ENCODE measurements around the gene ATG4C. TPM values are rescaled to one million over a fixed set of nuclear protein-coding genes. Genes with fewer than 3 reads are reported as not detected.

The ATG4C gene
- total RNA-seq, 4 donors from 2014 or later, result 3.9 to 14.2 (median 7.7) TPM

GRCh38 chr1:62841587-62842169 is 57.7 kb downstream of the ATG4C start:
- Histone ChIP-seq H3K9me3 (no peaks in the 10 kb centered on the region), H3K4me3 (no peak overlapping the region), H3K36me3 (peaks cover 0 to 6% (median 0%) of the 10 kb centered on the region in 3 donors), H3K4me1 (peaks cover 0 to 6% (median 0%) of the 10 kb centered on the region in 4 donors), H3K27ac (no peak overlapping the region), H3K27me3 (no peaks in the 10 kb centered on the region)
- DNase-seq (ENCODE audit: low spot score in 2 of 2), result peak in 1 of 2 donors; percentile 71
- no peak for TF ChIP-seq POLR2A (IDR thresholded peaks at IDR 0.05)
- peak; percentile 41 to 75 (median 65) for TF ChIP-seq CTCF (IDR thresholded peaks at IDR 0.05)
- no peak for TF ChIP-seq EP300 (IDR thresholded peaks at IDR 0.05)
- 0 to 3% methylated on average over 3 of the region's 3 CpGs for WGBS, 2 donors

DNA sequence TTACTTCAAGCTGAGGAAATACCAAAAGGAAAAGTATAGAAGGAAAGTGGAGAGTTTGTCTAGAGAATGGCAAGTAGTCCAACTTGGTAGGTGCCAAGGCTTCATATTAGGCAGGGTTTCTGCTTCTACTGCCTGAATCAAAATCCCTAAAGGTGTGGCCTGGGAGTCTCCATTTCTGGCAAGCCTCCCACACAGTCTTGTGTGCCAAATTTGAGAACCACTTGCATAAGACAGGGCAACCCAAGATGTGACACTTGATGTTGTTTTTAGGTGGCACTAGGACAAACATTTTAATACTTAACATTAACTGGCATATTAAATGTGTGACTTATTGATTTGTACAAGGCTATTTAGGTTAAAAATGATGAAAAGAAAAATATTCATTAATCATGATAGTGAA is 60.1 kb downstream of the ATG4C start:
- DNase-seq (ENCODE audit: low spot score in 2 of 2), result no peak
- Histone ChIP-seq H3K36me3 (peaks cover 0 to 9% (median 0%) of the 10 kb centered on the region in 3 donors), H3K27ac (no peak overlapping the region), H3K27me3 (no peaks in the 10 kb centered on the region), H3K9me3 (no peaks in the 10 kb centered on the region), H3K4me3 (no peak overlapping the region), H3K4me1 (peaks cover 0 to 6% (median 0%) of the 10 kb centered on the region in 4 donors)
- TF ChIP-seq POLR2A (IDR thresholded peaks at IDR 0.05) (no peak), CTCF (IDR thresholded peaks at IDR 0.05) (no peak), EP300 (IDR thresholded peaks at IDR 0.05) (no peak)

DNA sequence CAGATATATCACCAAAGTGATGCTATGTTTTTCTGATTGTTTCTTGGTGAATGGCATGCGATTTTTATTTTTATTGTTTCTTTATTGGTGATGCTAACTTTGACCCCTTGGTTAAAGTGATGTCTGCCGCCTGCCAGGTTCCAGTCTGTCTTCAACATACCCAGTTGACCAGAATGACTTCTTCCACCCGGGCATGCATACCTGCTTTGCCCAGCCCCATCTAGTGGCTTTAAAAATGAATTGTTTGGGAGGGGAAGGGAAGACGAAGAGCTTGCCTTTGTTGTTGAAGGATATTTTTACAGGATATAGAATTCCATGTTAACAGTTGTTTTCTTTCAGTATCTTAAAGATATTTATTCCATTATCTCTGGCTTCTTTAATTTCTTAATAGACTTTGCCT is 65.1 kb downstream of the ATG4C start:
- no peak for TF ChIP-seq EP300 (IDR thresholded peaks at IDR 0.05)
- TF ChIP-seq CTCF (IDR thresholded peaks at IDR 0.05), result no peak
- TF ChIP-seq POLR2A (IDR thresholded peaks at IDR 0.05), result no peak
- 89 to 92% methylated on average over 4 of the region's 4 CpGs for WGBS, 2 donors
- no peak overlapping the region for H3K4me3 ChIP-seq

DNA sequence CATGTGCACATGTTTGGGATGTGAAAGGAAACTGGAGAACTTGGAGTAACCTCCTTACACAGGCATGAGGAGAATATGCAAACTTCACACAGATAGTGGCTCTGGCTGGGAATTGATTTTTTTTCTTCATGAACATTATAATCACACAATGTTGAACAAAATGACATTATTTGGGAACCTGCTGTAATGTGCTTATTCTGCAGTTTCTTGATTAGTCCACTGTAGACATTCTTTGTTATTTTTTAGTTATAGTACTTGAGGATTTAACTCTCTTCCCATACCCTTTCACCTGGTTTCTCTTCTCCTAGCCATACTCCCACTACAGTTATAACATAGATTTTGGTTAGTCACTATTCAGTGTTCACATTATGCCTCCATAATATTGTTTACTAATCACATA is 68.3 kb downstream of the ATG4C start:
- Histone ChIP-seq H3K4me1 (no peaks in the 10 kb centered on the region), H3K9me3 (no peaks in the 10 kb centered on the region), H3K27ac (no peak overlapping the region), H3K27me3 (no peaks in the 10 kb centered on the region), H3K36me3 (peaks cover 0 to 20% (median 0%) of the 10 kb centered on the region in 3 donors), H3K4me3 (no peak overlapping the region)
- TF ChIP-seq CTCF (IDR thresholded peaks at IDR 0.05), result no peak
- no peak for TF ChIP-seq POLR2A (IDR thresholded peaks at IDR 0.05)
- no peak for TF ChIP-seq EP300 (IDR thresholded peaks at IDR 0.05)
- no peak for DNase-seq (ENCODE audit: low spot score in 2 of 2)

More for the DNA sequence above, 65.1 kb downstream of the ATG4C start:
- no peak overlapping the region for H3K27ac ChIP-seq
- H3K9me3 ChIP-seq, result no peaks in the 10 kb centered on the region
- DNase-seq (ENCODE audit: low spot score in 2 of 2), result no peak
- peaks cover 0 to 17% (median 0%) of the 10 kb centered on the region in 3 donors for H3K36me3 ChIP-seq
- H3K27me3 ChIP-seq, result no peaks in the 10 kb centered on the region
- peaks cover 0 to under 1% (median 0%) of the 10 kb centered on the region in 4 donors for H3K4me1 ChIP-seq

GRCh38 chr1:62856960-62857359 is 73.0 kb downstream of the ATG4C start:
- no peaks in the 10 kb centered on the region for H3K9me3 ChIP-seq
- H3K4me1 ChIP-seq, result no peaks in the 10 kb centered on the region
- H3K36me3 ChIP-seq, result peaks cover 0 to 32% (median 0%) of the 10 kb centered on the region in 3 donors
- H3K27ac ChIP-seq, result no peak overlapping the region
- no peaks in the 10 kb centered on the region for H3K27me3 ChIP-seq
- WGBS, 2 donors, result 84 to 90% methylated on average over 9 of the region's 9 CpGs
- DNase-seq (ENCODE audit: low spot score in 2 of 2), result no peak
- H3K4me3 ChIP-seq, result no peak overlapping the region
- TF ChIP-seq CTCF (IDR thresholded peaks at IDR 0.05) (no peak), EP300 (IDR thresholded peaks at IDR 0.05) (no peak), POLR2A (IDR thresholded peaks at IDR 0.05) (no peak)
